ENCODE results near the gene EFHD1.

EFHD1 gene

GRCh38 chr2:232693344-232693743 is 59.9 kb downstream of the EFHD1 start:
- no peak overlapping the region for H3K9ac ChIP-seq
- TF ChIP-seq CTCF (conservative IDR thresholded peaks at IDR 0.05; ENCODE audit: low read depth, low read length), result no peak
- H3K4me3 ChIP-seq (IDR thresholded peaks at IDR 0.05; ENCODE audit: insufficient read depth, low read depth, low read length), result no peak overlapping the region
- no peaks in the 10 kb centered on the region for H4K20me1 ChIP-seq (ENCODE audit: insufficient read depth)
- H3K36me3 ChIP-seq (ENCODE audit: insufficient read depth), result no peaks in the 10 kb centered on the region
- H2AFZ ChIP-seq (ENCODE audit: low read depth), result no peak overlapping the region
- H3K27ac ChIP-seq, result no peak overlapping the region
- H3K79me2 ChIP-seq (ENCODE audit: insufficient read depth, low read depth), result peaks cover 11% of the 10 kb centered on the region
- peaks cover 26% of the 10 kb centered on the region for H3K4me1 ChIP-seq (ENCODE audit: low read depth, poor library complexity, severe bottlenecking)
- H3K4me2 ChIP-seq, result no peak overlapping the region
- H3K27me3 ChIP-seq (ENCODE audit: insufficient read depth, low read depth), result no peaks in the 10 kb centered on the region

DNA sequence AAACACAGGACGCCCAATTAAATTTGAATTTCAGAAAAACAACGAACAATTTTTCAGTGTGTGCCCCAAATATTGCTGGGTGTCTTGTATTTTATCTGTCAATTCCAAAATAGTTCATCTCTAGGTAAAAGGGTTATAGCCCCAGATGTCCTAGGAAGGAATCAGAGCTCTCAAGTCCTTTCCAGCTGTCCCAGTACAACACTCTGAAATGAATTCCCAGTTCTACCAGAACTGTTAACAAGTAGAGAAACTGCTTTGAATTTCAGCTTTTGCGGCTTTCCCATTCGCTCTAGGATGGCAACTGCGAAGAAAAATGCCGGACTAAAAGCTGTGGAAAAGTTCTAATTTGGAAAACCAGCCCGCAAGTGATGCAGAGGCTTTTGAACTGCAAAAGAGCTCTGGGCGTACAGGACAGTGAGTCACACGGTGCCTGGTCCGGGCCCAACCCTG is 63.2 kb downstream of the EFHD1 start:
- Histone ChIP-seq H2AFZ (ENCODE audit: low read depth) (peak overlapping the region; percentile 58), H3K27me3 (ENCODE audit: insufficient read depth, low read depth) (no peaks in the 10 kb centered on the region), H3K79me2 (ENCODE audit: insufficient read depth, low read depth) (peaks cover 42% of the 10 kb centered on the region), H4K20me1 (ENCODE audit: insufficient read depth) (no peaks in the 10 kb centered on the region; the same call in 1 of the 2 replicates), H3K4me2 (peak overlapping the region; percentile 43), H3K27ac (no peak overlapping the region), H3K36me3 (ENCODE audit: insufficient read depth) (no peaks in the 10 kb centered on the region), H3K4me1 (ENCODE audit: low read depth, poor library complexity, severe bottlenecking) (peaks cover 27% of the 10 kb centered on the region), H3K4me3 (IDR thresholded peaks at IDR 0.05; ENCODE audit: insufficient read depth, low read depth, low read length) (peak overlapping the region; percentile 51), H3K9ac (no peak overlapping the region; the same call in 1 of the 2 replicates)
- no peak for TF ChIP-seq CTCF (conservative IDR thresholded peaks at IDR 0.05; ENCODE audit: low read depth, low read length)

GRCh38 chr2:232697059-232697806 is 63.8 kb downstream of the EFHD1 start, which contains the start of gene GIGYF2:
GIGYF2 (plus strand) TSS chr2:232697331; CDS start chr2:232735198, 37,867 bp downstream.
- H4K20me1 ChIP-seq (ENCODE audit: insufficient read depth), result no peaks in the 10 kb centered on the region; the same call in 1 of the 2 replicates
- no peaks in the 10 kb centered on the region for H3K27me3 ChIP-seq (ENCODE audit: insufficient read depth, low read depth)
- no peaks in the 10 kb centered on the region for H3K36me3 ChIP-seq (ENCODE audit: insufficient read depth)
- H3K4me3 ChIP-seq (IDR thresholded peaks at IDR 0.05; ENCODE audit: insufficient read depth, low read depth, low read length), result peak within 1 kb of the TSS; percentile 76
- H3K4me2 ChIP-seq, result peak within 1 kb of the TSS; percentile 75
- H3K27ac ChIP-seq, result peak within 1 kb of the TSS; percentile 73
- H2AFZ ChIP-seq (ENCODE audit: low read depth), result peak within 1 kb of the TSS; percentile 70
- H3K4me1 ChIP-seq (ENCODE audit: low read depth, poor library complexity, severe bottlenecking), result peaks cover 27% of the 10 kb centered on the region
- TF ChIP-seq CTCF (conservative IDR thresholded peaks at IDR 0.05; ENCODE audit: low read depth, low read length), result no peak
- peak within 1 kb of the TSS; percentile 90 for H3K9ac ChIP-seq
- H3K79me2 ChIP-seq (ENCODE audit: insufficient read depth, low read depth), result peaks cover 48% of the 10 kb centered on the region

DNA sequence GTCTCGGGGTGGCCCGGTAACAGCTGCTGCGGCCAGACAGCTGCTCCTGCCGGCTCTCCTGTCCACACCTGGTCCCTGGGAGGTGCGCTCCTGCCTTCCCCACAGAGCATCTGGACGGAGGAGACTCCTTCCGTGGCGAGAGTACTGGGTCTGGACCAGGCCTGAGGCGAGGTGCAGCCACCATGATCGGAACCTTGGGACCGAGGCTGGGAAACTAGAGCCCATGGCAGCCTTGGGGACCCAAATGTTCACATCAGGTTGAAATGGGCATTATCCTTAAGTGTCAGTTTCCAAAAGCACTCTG is 64.4 kb downstream of the EFHD1 start:
- H3K9ac ChIP-seq, result peak overlapping the region; percentile 90
- peaks cover 27% of the 10 kb centered on the region for H3K4me1 ChIP-seq (ENCODE audit: low read depth, poor library complexity, severe bottlenecking)
- H3K27ac ChIP-seq, result peak overlapping the region; percentile 73
- peak overlapping the region; percentile 76 for H3K4me3 ChIP-seq (IDR thresholded peaks at IDR 0.05; ENCODE audit: insufficient read depth, low read depth, low read length)
- H4K20me1 ChIP-seq (ENCODE audit: insufficient read depth), result no peaks in the 10 kb centered on the region; the same call in 1 of the 2 replicates
- peak overlapping the region; percentile 75 for H3K4me2 ChIP-seq
- TF ChIP-seq CTCF (conservative IDR thresholded peaks at IDR 0.05; ENCODE audit: low read depth, low read length), result no peak
- H2AFZ ChIP-seq (ENCODE audit: low read depth), result peak overlapping the region; percentile 70
- peaks cover 53% of the 10 kb centered on the region for H3K79me2 ChIP-seq (ENCODE audit: insufficient read depth, low read depth)
- H3K27me3 ChIP-seq (ENCODE audit: insufficient read depth, low read depth), result no peaks in the 10 kb centered on the region
- no peaks in the 10 kb centered on the region for H3K36me3 ChIP-seq (ENCODE audit: insufficient read depth)
